NCI-H446 treated with DMSO at 0.1 percent for 48 hours (cell line): ENCODE results near the gene ADAP2.
"Not testable (repeated sequence)": the region's sequence is repeated elsewhere in the genome, so short reads cannot be mapped to it uniquely, and the experiment has no call there.

ENCODE experiments used
- DNase-seq: peaks from one replicate; lab custom pipeline; 2025; lab: John Stamatoyannopoulos, UW

ADAP2 gene

GRCh38 chr17:30921544-30922196 lies at the start of gene ADAP2:
Gene ADAP2, plus strand, starts transcription at chr17:30921945. Its CDS starts 70 bp downstream, at chr17:30922015.
- DNase-seq: no peak

- DNase-seq: no peak
Observed at GRCh38 chr17:30886187-30886586, 35.6 kb upstream of the ADAP2 start.

- DNase-seq: no peak
Observed at GRCh38 chr17:30894236-30894635, 27.5 kb upstream of the ADAP2 start.

GRCh38 chr17:30897311-30897710 lies 24.4 kb upstream of the ADAP2 start:
- DNase-seq: no peak

- DNase-seq: no peak
Observed at GRCh38 chr17:30905742-30906100, 16.0 kb upstream of the ADAP2 start.

- DNase-seq: peak; percentile 57
Observed at GRCh38 chr17:30906101-30906911, 15.4 kb upstream of the ADAP2 start, which contains the start of gene TEFM. Gene TEFM, minus strand, starts transcription at chr17:30906238. Its CDS starts 40 bp downstream, at chr17:30906198.

GRCh38 chr17:30908717-30909420 lies 12.9 kb upstream of the ADAP2 start:
- no peak for DNase-seq

GRCh38 chr17:30910151-30910550 lies 11.6 kb upstream of the ADAP2 start:
- not testable (repeated sequence) for DNase-seq

GRCh38 chr17:30913955-30914354 lies 7.8 kb upstream of the ADAP2 start:
- DNase-seq: no peak

GRCh38 chr17:30915833-30916611 lies 5.7 kb upstream of the ADAP2 start:
- no peak for DNase-seq

GRCh38 chr17:30917050-30917449 lies 4.7 kb upstream of the ADAP2 start:
- no peak for DNase-seq

- DNase-seq: no peak
Observed at GRCh38 chr17:30920282-30920681, 1.5 kb upstream of the ADAP2 start.

- DNase-seq: no peak
Observed at GRCh38 chr17:30920683-30921543, 832 bp upstream of the ADAP2 start.

GRCh38 chr17:30922235-30923030 lies 688 bp downstream of the ADAP2 start:
- DNase-seq: no peak

- DNase-seq: no peak
Observed at GRCh38 chr17:30924341-30924740, 2.6 kb downstream of the ADAP2 start.

- DNase-seq: no peak
Observed at GRCh38 chr17:30926516-30926915, 4.8 kb downstream of the ADAP2 start.

GRCh38 chr17:30927756-30928155 lies 6.0 kb downstream of the ADAP2 start:
- no peak for DNase-seq

- DNase-seq: no peak
Observed at GRCh38 chr17:30928584-30928983, 6.8 kb downstream of the ADAP2 start.

GRCh38 chr17:30929081-30929633 lies 7.4 kb downstream of the ADAP2 start:
- no peak for DNase-seq

- DNase-seq: not testable (repeated sequence)
Observed at GRCh38 chr17:30929861-30930260, 8.1 kb downstream of the ADAP2 start.
